Sigmoid colon (tissue), 4 donors: ENCODE data around the gene DAPK1.

Experiments used
- CTCF ChIP-seq, 4 experiments: fragments of 450-650 bp in 3 of 4; fragments of 200-600 bp in 1 of 4; IDR thresholded peaks; one replicate each; pipeline ENCODE4 v1.5.1; 2016 to 2019; ENCODE audit warnings: antibody characterized with exemption in 4 of 4, mild to moderate bottlenecking in 3 of 4, moderate library complexity in 2 of 4
- EP300 ChIP-seq, 4 donors: sonication (generic); formaldehyde crosslinking; IDR thresholded peaks; one replicate each; pipeline ENCODE4 v1.6.1; 2017; ENCODE audit warnings: antibody characterized with exemption in 4 of 4
- POLR2A ChIP-seq, 2 donors: fragments of 450-650 bp; IDR thresholded peaks; one replicate each; pipeline ENCODE4 v1.6.1; 2016; ENCODE audit warnings: antibody characterized with exemption in 2 of 2, mild to moderate bottlenecking in 2 of 2, moderate library complexity in 2 of 2
- POLR2AphosphoS5 ChIP-seq, 4 donors: sonication (generic); formaldehyde crosslinking; IDR thresholded peaks; one replicate each; pipeline ENCODE4 v1.6.1; 2017; ENCODE audit warnings: antibody characterized with exemption in 4 of 4

- no peak for TF ChIP-seq CTCF (IDR thresholded peaks at IDR 0.05)
- TF ChIP-seq POLR2AphosphoS5 (IDR thresholded peaks at IDR 0.05): no peak
- TF ChIP-seq EP300 (IDR thresholded peaks at IDR 0.05): no peak
- TF ChIP-seq POLR2A (IDR thresholded peaks at IDR 0.05): no peak
Observed at GRCh38 chr9:87478226-87478992, 19.3 kb upstream of the DAPK1 start.
